GM12872 (cell line): ENCODE results near the gene ARL8A.

ENCODE experiments used
- TF ChIP-seq, protein P1 (sequence below): IDR thresholded peaks from 3 replicates; pipeline ENCODE4 v1.5.1; 2011; ENCODE audit warnings: low read depth, mild to moderate bottlenecking, low read length, moderate library complexity; ENCODE audit not compliant: insufficient read depth

The ARL8A gene

DNA sequence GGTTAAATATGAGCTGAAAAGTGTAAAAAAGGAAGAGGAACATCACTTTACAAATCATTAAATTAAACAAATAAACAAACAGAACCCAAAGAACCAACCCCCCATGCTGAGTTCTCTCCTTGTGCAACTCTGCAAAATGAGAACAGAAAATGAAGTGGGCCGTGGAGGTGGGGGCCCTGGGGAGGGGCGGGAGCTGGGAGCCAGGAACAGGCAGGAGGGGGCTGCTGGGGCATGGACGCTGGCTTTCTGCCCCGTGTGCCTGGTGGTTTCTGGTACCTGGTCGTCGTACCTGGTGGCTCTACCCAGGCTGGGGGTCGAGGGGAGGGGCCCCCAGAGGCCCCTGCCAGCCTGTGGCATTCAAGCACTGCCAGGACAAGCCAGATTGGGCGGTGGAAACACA, 11.0 kb downstream of the ARL8A start:
- TF ChIP-seq, protein P1, sequence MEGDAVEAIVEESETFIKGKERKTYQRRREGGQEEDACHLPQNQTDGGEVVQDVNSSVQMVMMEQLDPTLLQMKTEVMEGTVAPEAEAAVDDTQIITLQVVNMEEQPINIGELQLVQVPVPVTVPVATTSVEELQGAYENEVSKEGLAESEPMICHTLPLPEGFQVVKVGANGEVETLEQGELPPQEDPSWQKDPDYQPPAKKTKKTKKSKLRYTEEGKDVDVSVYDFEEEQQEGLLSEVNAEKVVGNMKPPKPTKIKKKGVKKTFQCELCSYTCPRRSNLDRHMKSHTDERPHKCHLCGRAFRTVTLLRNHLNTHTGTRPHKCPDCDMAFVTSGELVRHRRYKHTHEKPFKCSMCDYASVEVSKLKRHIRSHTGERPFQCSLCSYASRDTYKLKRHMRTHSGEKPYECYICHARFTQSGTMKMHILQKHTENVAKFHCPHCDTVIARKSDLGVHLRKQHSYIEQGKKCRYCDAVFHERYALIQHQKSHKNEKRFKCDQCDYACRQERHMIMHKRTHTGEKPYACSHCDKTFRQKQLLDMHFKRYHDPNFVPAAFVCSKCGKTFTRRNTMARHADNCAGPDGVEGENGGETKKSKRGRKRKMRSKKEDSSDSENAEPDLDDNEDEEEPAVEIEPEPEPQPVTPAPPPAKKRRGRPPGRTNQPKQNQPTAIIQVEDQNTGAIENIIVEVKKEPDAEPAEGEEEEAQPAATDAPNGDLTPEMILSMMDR: no peak

DNA sequence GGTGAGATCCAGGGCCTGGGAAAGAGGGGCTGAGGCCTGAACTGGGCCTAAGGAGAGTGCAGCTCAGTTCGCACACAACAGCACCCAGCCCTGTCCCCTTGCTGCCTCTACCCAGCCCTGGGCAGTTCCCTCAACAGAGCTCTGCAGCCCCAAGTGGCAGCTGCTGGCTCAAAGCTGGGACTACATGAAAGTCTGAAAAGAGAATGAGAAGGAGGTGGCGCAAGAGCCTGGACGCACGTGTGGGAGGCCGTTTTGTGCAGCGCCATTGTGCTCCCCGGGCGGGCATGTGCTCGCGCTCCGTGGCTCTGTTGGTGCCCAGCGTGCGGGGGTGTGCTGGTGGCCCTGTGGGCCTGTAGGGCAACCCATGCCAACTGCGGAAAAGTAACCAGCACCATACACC, 11.5 kb downstream of the ARL8A start:
- TF ChIP-seq, protein P1: no peak

DNA sequence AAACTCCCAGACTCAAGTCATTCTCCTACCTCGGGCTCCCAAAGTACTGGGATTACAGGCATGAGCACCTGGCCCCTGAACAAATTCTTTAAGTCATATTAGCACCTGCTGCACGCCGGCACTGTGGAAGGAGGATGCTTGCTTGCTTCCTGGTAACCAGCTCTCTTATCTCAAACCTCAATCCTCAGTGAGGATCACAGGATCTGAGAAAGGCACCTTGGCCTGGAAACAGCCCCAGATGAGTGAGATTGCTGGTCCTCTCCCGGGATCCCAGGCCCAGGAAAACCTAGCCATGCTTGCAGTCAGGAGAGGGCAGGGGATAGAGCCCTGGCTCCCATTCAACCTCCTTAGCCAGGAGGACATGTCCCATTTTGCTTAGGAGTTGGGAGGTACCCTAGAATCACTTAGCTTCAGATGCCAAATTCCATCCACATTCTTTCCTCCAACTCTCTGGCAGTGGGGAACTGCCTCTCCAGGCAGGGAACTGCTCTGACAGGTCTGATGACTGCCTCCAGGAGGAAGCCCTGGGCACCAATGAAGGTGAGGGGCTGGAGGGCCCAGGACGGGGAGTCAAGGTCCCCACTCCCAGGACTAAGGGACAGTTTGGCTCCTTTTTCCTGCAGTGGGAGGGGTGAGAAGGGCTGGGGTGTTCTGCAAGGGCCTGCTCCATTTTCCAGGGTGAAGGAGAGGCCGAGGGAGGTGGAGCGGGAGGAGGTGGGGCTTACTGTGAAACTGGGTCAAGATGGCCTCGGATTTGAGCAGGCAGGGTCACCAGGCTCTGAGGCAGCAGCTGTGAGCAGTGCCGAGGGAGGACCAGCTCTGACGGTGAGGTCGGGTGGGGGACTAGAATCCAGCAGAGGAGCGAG, 12.3 kb downstream of the ARL8A start:
- TF ChIP-seq, protein P1: no peak

DNA sequence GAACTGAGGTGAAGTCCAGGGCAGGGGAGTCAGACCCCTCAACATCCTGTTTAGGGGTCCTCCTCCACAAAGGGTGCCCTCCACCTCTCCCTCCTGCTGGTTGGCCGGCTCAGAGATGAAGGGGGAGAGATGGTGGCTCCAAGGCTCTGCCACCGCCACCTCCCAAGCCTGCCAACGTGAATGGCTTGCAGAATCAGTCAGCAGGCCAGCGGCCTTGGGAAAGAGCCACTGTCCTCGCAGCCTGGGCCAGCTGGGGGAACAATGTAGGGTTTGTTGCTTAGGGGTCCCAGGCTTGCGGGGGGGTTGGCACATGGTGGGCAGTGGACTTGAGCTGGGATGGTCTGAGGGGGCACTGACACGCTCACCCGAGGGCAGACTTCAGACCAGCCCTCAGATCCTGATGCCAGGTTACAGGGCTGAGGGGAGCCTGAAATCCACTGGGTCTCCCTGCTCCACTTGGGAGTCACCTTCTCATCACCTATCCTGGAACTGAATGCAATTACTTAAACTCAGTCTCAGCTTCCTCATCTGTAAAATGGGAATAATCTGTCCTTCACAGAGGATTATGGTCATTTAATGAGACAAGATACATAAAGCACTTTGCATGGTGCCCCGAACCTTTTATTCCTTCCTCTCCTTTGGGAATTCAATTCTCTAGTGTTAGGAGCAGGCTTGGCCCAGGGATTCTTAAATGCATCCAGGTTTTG, 13.6 kb downstream of the ARL8A start:
- TF ChIP-seq, protein P1: no peak

DNA sequence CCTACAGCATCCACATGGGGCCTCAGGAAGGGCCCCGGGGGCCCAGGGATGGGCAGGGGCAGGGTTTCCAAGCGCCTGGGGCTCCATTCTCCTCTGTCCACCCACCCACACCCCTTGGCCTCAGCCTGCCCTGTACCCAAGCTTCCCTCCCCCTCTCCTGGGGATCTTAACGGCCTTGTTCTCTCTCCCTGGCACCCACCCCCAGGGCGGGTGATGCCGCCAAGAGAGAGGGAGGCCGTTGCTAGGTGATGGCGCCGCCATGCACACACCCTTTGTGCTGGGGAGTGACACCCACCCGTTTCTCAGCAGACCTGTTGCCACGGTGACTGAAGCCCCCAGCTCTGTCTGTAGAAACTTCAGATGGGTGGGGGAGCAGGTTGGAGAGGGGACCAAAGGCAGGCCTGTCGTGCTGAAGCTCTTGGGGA, 14.2 kb downstream of the ARL8A start:
- TF ChIP-seq, protein P1: no peak

DNA sequence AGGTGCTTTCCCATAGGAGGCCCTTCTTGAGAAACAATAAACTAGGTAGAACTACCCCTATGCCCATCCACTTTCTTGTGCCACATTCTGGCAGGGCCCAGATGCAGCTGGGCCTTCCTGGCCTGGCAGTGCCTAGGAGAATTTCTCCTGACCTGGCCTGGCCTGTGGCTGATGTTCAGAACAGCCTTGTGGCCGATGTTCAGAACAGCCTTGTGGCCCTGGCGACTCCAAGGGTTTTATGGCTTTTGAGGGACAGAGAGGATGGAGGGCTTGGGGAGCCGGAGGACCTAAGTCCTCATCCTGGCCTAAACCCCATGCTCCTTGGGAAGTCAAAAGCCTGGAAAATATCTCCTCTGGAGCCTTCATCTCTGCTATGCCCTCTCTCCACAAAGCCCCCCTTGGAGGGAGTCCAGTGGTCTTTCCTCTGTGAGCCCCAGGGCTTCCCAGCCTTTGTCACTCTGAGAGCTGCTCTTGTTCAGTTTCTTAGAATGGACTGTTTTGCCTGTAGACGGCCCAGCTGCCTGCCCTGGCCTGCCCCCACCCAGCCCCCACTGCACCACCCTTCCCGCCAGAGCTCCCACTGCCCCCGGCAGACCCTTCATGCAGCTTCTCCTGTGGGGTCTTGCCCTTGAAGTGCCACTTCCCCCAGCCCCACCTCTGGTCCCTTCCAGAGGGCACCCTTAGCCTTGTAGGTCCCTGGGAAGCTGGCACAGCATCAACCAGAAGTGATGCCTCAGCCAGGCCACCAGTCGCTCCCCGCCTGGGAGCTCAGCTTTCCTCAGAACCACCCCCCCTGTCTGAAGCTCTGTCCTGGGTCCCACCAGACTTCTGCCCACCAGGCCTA, 14.9 kb downstream of the ARL8A start:
- TF ChIP-seq, protein P1: no peak

DNA sequence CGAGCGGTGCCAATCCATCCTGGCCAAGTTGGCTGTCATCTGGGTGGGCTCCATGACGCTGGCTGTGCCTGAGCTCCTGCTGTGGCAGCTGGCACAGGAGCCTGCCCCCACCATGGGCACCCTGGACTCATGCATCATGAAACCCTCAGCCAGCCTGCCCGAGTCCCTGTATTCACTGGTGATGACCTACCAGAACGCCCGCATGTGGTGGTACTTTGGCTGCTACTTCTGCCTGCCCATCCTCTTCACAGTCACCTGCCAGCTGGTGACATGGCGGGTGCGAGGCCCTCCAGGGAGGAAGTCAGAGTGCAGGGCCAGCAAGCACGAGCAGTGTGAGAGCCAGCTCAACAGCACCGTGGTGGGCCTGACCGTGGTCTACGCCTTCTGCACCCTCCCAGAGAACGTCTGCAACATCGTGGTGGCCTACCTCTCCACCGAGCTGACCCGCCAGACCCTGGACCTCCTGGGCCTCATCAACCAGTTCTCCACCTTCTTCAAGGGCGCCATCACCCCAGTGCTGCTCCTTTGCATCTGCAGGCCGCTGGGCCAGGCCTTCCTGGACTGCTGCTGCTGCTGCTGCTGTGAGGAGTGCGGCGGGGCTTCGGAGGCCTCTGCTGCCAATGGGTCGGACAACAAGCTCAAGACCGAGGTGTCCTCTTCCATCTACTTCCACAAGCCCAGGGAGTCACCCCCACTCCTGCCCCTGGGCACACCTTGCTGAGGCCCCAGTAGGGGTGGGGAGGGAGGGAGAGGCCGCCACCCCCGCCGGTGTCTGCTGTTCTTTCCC, 16.5 kb downstream of the ARL8A start:
- TF ChIP-seq, protein P1: no peak
